WTC11 (cell line): Measurements from ENCODE around the gene APBA1. TPM values are rescaled to one million over a fixed set of nuclear protein-coding genes. Genes with fewer than 3 reads are reported as not detected.

Experiments
- ATAC-seq: fragments of 200-7000 bp; cut with Tn5 transposase; 2 replicates; pipeline ENCODE4 v1.10.0; 2021; ENCODE audit warnings: mild to moderate bottlenecking, moderate library complexity
- CTCF ChIA-PET: fragments of 300-600 bp; sonication (Branson Sonifier 250); formaldehyde crosslinking; loops from one replicate; lab custom pipeline; 2021; ENCODE audit warnings: antibody characterized with exemption; lab: Charles Lee
- POLR2A ChIA-PET: fragments of 350-600 bp; sonication (Branson Sonifier 250); formaldehyde crosslinking; loops from one replicate; lab custom pipeline; 2021; ENCODE audit warnings: antibody characterized with exemption; lab: Charles Lee
- DNase-seq: peaks from one replicate; pipeline ENCODE4 v3.0.0; 2021; ENCODE audit warnings: low spot score
- H3K27ac Mint-ChIP-seq: 2 replicates; pipeline ENCODE4 v1.8.0; 2021; ENCODE audit warnings: mixed read lengths
- H3K27me3 Mint-ChIP-seq: 2 replicates; pipeline ENCODE4 v1.8.0; 2021; ENCODE audit warnings: low read depth, mild to moderate bottlenecking, moderate library complexity, mixed read lengths
- H3K36me3 Mint-ChIP-seq: 2 replicates; pipeline ENCODE4 v1.8.0; 2021; ENCODE audit warnings: mixed read lengths
- H3K4me1 Mint-ChIP-seq: 2 replicates; pipeline ENCODE4 v1.8.0; 2022; ENCODE audit warnings: mixed read lengths
- H3K4me3 Mint-ChIP-seq: 2 replicates; pipeline ENCODE4 v1.8.0; 2021; ENCODE audit warnings: mild to moderate bottlenecking, moderate library complexity, mixed read lengths
- H3K9me3 Mint-ChIP-seq: 2 replicates; pipeline ENCODE4 v1.8.0; 2021; ENCODE audit warnings: mixed read lengths
- CREB1 ChIP-seq: sonication (generic); formaldehyde crosslinking; IDR thresholded peaks from 2 replicates; pipeline ENCODE4 v1.8.0; 2023; ENCODE audit warnings: mild to moderate bottlenecking, missing genetic modification reagents
- EMX1 ChIP-seq: fragments of 250-450 bp; sonication (Bioruptor Pico); IDR thresholded peaks from 2 replicates; pipeline ENCODE4 v1.8.0; 2021; ENCODE audit warnings: mild to moderate bottlenecking
- FOXJ3 ChIP-seq: sonication (generic); formaldehyde crosslinking; IDR thresholded peaks from 2 replicates; pipeline ENCODE4 v1.9.0; 2021; ENCODE audit warnings: missing genetic modification reagents, mild to moderate bottlenecking, borderline replicate concordance
- GTF2I ChIP-seq: fragments of 250-450 bp; sonication (Bioruptor Pico); conservative IDR thresholded peaks from 2 replicates; pipeline ENCODE4 v1.4.0; 2021; ENCODE audit warnings: mild to moderate bottlenecking
- JAZF1 ChIP-seq: fragments of 250-450 bp; sonication (Bioruptor Pico); IDR thresholded peaks from 2 replicates; pipeline ENCODE4 v1.9.0; 2021; ENCODE audit warnings: moderate library complexity, mild to moderate bottlenecking, inconsistent platforms
- NR1H2 ChIP-seq: sonication (generic); formaldehyde crosslinking; IDR thresholded peaks from 2 replicates; pipeline ENCODE4 v1.9.0; 2021; ENCODE audit warnings: mild to moderate bottlenecking, moderate library complexity, missing genetic modification reagents
- NR2C2 ChIP-seq: sonication (generic); formaldehyde crosslinking; IDR thresholded peaks from 2 replicates; pipeline ENCODE4 v1.8.0; 2022; ENCODE audit warnings: mild to moderate bottlenecking, missing genetic modification reagents
- TCF7 ChIP-seq: sonication (generic); formaldehyde crosslinking; IDR thresholded peaks from 2 replicates; pipeline ENCODE4 v1.8.0; 2022; ENCODE audit warnings: mild to moderate bottlenecking, low read depth, missing genetic modification reagents, moderate library complexity
- ZBTB21 ChIP-seq: sonication (generic); formaldehyde crosslinking; IDR thresholded peaks from 2 replicates; pipeline ENCODE4 v1.8.1; 2023; ENCODE audit warnings: mild to moderate bottlenecking, missing genetic modification reagents, borderline replicate concordance
- ZNF138 ChIP-seq: sonication (generic); formaldehyde crosslinking; conservative IDR thresholded peaks from 2 replicates; pipeline ENCODE4 v1.8.1; 2022; ENCODE audit warnings: mild to moderate bottlenecking, moderate library complexity, missing genetic modification reagents
- ZNF317 ChIP-seq: sonication (generic); formaldehyde crosslinking; IDR thresholded peaks from 2 replicates; pipeline ENCODE4 v1.8.1; 2023; ENCODE audit warnings: low read depth, mild to moderate bottlenecking, moderate library complexity, missing genetic modification reagents, borderline replicate concordance
- ZNF396 ChIP-seq: fragments of 250-450 bp; sonication (Bioruptor Pico); IDR thresholded peaks from 2 replicates; pipeline ENCODE4 v1.8.0; 2021; ENCODE audit warnings: mild to moderate bottlenecking, moderate library complexity, borderline replicate concordance
- ZNF423 ChIP-seq: fragments of 250-450 bp; sonication (Bioruptor Pico); IDR thresholded peaks from 2 replicates; pipeline ENCODE4 v2.1.2; 2022; ENCODE audit warnings: mild to moderate bottlenecking, moderate library complexity
- ZNF671 ChIP-seq: fragments of 250-450 bp; sonication (Bioruptor Pico); IDR thresholded peaks from 2 replicates; pipeline ENCODE4 v1.8.0; 2021; ENCODE audit warnings: mild to moderate bottlenecking
- total RNA-seq: library from RNA; stranded (reverse); gene quantifications from 3 replicates; pipeline ENCODE4 v1.2.3, GENCODE V29; 2021
- TF ChIP-seq, protein P1 (sequence below): fragments of 250-450 bp; sonication (Bioruptor Pico); IDR thresholded peaks from 2 replicates; pipeline ENCODE4 v1.9.0; 2021; ENCODE audit warnings: moderate library complexity, mild to moderate bottlenecking, inconsistent platforms, borderline replicate concordance
- TF ChIP-seq, protein P2 (sequence below): sonication (generic); formaldehyde crosslinking; IDR thresholded peaks from 2 replicates; pipeline ENCODE4 v1.8.1; 2022; ENCODE audit warnings: mild to moderate bottlenecking, missing genetic modification reagents, moderate library complexity, borderline replicate concordance
- TF ChIP-seq, protein P3 (sequence below): sonication (generic); formaldehyde crosslinking; IDR thresholded peaks from 2 replicates; pipeline ENCODE4 v1.8.0; 2023; ENCODE audit warnings: mild to moderate bottlenecking, missing genetic modification reagents
- TF ChIP-seq, protein P4 (sequence below): fragments of 250-450 bp; sonication (Bioruptor Pico); IDR thresholded peaks from 2 replicates; pipeline ENCODE4 v1.9.0; 2021; ENCODE audit warnings: mild to moderate bottlenecking
- TF ChIP-seq, protein P5 (sequence below): sonication (generic); formaldehyde crosslinking; conservative IDR thresholded peaks from 2 replicates; pipeline ENCODE4 v1.8.1; 2022; ENCODE audit warnings: mild to moderate bottlenecking, missing genetic modification reagents
- TF ChIP-seq, protein P6 (sequence below): sonication (generic); formaldehyde crosslinking; conservative IDR thresholded peaks from 2 replicates; pipeline ENCODE4 v1.8.1; 2023; ENCODE audit warnings: mild to moderate bottlenecking, low read depth, missing genetic modification reagents, moderate library complexity

Gene APBA1
- total RNA-seq, 1 experiment from 2014 or later, result 0.94 TPM

DNA sequence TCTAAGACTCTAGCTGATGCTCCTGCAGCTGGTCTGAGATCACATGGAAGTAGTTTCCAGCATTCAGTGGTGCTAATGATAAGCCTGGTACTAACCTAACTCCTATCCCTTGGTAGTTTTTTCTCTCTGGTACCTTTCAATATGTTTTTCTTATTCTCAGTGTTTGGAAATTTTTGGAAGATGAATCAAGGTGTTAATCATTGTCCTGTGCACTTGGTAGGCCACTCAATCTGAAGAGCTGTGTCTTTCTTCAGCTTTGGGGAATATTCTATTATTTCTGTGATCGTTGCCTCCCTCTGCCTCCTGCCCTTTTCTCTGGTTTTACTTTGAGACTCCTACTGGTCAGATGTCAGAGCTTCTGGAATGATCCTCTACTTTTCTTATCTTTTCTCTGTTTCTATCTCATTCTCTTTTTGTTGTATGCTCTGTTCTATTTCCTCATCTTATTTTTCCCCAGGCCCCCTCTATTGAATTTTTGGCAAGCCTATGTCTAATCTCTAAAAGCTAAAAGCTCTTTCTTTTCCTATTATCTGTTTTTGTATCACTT lies 136.8 kb downstream of the APBA1 start:
- DNase-seq, result no peak
- no peak overlapping the region for H3K4me3 Mint-ChIP-seq
- H3K27me3 Mint-ChIP-seq, result no peaks in the 10 kb centered on the region
- CTCF ChIA-PET, result interaction anchor here (0.8 to 2.2 kb wide), 4 partner anchors 11 to 137 kb away, joined by 3 to 13 read pairs (median 4); partner anchors contain the start of gene APBA1
- peaks cover 3% of the 10 kb centered on the region; the same call in 1 of the 2 replicates for H3K4me1 Mint-ChIP-seq
- 0 out of 2 replicates have a peak, but pooled peaks cover under 1% of the 10 kb centered on the region for H3K9me3 Mint-ChIP-seq
- no peak overlapping the region for H3K27ac Mint-ChIP-seq
- no peak; the same call in 1 of the 2 replicates for ATAC-seq
- no peaks in the 10 kb centered on the region for H3K36me3 Mint-ChIP-seq
- TF ChIP-seq, protein P1, sequence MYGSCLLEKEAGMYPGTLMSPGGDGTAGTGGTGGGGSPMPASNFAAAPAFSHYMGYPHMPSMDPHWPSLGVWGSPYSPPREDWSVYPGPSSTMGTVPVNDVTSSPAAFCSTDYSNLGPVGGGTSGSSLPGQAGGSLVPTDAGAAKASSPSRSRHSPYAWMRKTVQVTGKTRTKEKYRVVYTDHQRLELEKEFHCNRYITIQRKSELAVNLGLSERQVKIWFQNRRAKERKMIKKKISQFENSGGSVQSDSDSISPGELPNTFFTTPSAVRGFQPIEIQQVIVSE (CRISPR knock-in tag), result no peak
- TF ChIP-seq, all 79 proteins: peak for 0
- POLR2A ChIA-PET, result no interaction called here

DNA sequence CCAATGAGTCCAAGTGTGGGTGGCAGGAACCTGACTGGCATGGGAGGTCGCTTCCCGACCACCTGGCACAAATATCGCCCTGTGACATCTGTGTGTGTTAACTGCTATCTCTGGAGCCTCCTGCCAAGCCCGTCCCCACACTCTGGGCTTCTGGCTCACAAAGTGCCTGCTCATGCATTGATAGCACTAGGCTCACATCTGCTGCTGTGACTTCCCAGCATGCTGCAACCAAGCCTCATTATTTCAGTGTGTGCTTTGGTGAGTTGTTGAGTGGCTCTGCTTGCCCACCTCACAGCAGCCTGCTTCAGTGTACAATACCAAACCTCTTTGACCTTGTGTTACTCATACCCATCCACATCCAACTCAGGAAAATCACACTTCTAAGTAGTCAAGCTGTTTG lies 139.8 kb downstream of the APBA1 start:
- ChIA-PET CTCF (no interaction called here), POLR2A (no interaction called here)
- Mint-ChIP-seq H3K27me3 (no peaks in the 10 kb centered on the region), H3K4me1 (peaks cover 3% of the 10 kb centered on the region; the same call in 1 of the 2 replicates), H3K9me3 (peaks cover 3% of the 10 kb centered on the region; the same call in 1 of the 2 replicates), H3K36me3 (no peaks in the 10 kb centered on the region), H3K27ac (no peak overlapping the region), H3K4me3 (no peak overlapping the region)
- TF ChIP-seq GTF2I (CRISPR knock-in tag), result no peak
- TF ChIP-seq JAZF1 (CRISPR knock-in tag), result no peak
- no peak for TF ChIP-seq ZNF671 (CRISPR knock-in tag)
- no peak for TF ChIP-seq ZNF423
- TF ChIP-seq ZNF396 (CRISPR knock-in tag), result no peak
- TF ChIP-seq, protein P2, sequence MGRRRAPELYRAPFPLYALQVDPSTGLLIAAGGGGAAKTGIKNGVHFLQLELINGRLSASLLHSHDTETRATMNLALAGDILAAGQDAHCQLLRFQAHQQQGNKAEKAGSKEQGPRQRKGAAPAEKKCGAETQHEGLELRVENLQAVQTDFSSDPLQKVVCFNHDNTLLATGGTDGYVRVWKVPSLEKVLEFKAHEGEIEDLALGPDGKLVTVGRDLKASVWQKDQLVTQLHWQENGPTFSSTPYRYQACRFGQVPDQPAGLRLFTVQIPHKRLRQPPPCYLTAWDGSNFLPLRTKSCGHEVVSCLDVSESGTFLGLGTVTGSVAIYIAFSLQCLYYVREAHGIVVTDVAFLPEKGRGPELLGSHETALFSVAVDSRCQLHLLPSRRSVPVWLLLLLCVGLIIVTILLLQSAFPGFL (CRISPR knock-in tag), result no peak
- TF ChIP-seq NR1H2, result no peak
- no peak for TF ChIP-seq CREB1 (CRISPR knock-in tag)
- TF ChIP-seq ZNF138 (CRISPR knock-in tag), result no peak
- no peak for ATAC-seq
- no peak for DNase-seq

DNA sequence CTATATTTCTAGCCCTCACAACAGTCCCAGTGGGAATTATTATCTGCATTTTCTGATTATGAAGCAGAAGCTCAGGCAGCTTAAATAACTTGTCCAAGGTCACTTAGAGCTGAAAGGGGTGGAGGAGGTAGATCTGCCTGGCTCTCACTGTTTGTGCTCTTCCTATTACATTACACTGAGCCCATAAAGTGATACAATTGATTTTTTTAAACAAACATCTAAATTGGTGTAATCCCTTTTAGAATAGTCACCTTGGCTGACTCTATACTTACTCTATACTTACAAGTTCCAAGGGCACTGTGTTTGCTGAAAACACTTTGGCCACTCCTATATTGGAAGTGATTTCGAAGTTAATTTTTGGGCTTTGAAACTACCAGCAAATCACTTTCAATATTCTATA lies 144.7 kb downstream of the APBA1 start:
- CTCF ChIA-PET, result no interaction called here
- DNase-seq, result no peak
- no peak overlapping the region for H3K4me3 Mint-ChIP-seq
- no peaks in the 10 kb centered on the region for H3K36me3 Mint-ChIP-seq
- peaks cover 20% of the 10 kb centered on the region for H3K9me3 Mint-ChIP-seq
- H3K27ac Mint-ChIP-seq, result no peak overlapping the region
- H3K4me1 Mint-ChIP-seq, result no peaks in the 10 kb centered on the region
- no peak for ATAC-seq
- H3K27me3 Mint-ChIP-seq, result no peaks in the 10 kb centered on the region; the same call in 1 of the 2 replicates
- POLR2A ChIA-PET, result no interaction called here
- TF ChIP-seq NR2C2 (CRISPR knock-in tag) (no peak), TCF7 (no peak), FOXJ3 (CRISPR knock-in tag) (no peak), JAZF1 (CRISPR knock-in tag) (no peak), ZNF317 (CRISPR knock-in tag) (no peak), ZBTB21 (CRISPR knock-in tag) (no peak), NR1H2 (no peak), EMX1 (CRISPR knock-in tag) (no peak)
- TF ChIP-seq, protein P3, sequence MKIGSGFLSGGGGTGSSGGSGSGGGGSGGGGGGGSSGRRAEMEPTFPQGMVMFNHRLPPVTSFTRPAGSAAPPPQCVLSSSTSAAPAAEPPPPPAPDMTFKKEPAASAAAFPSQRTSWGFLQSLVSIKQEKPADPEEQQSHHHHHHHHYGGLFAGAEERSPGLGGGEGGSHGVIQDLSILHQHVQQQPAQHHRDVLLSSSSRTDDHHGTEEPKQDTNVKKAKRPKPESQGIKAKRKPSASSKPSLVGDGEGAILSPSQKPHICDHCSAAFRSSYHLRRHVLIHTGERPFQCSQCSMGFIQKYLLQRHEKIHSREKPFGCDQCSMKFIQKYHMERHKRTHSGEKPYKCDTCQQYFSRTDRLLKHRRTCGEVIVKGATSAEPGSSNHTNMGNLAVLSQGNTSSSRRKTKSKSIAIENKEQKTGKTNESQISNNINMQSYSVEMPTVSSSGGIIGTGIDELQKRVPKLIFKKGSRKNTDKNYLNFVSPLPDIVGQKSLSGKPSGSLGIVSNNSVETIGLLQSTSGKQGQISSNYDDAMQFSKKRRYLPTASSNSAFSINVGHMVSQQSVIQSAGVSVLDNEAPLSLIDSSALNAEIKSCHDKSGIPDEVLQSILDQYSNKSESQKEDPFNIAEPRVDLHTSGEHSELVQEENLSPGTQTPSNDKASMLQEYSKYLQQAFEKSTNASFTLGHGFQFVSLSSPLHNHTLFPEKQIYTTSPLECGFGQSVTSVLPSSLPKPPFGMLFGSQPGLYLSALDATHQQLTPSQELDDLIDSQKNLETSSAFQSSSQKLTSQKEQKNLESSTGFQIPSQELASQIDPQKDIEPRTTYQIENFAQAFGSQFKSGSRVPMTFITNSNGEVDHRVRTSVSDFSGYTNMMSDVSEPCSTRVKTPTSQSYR (CRISPR knock-in tag), result no peak
- TF ChIP-seq, protein P4, sequence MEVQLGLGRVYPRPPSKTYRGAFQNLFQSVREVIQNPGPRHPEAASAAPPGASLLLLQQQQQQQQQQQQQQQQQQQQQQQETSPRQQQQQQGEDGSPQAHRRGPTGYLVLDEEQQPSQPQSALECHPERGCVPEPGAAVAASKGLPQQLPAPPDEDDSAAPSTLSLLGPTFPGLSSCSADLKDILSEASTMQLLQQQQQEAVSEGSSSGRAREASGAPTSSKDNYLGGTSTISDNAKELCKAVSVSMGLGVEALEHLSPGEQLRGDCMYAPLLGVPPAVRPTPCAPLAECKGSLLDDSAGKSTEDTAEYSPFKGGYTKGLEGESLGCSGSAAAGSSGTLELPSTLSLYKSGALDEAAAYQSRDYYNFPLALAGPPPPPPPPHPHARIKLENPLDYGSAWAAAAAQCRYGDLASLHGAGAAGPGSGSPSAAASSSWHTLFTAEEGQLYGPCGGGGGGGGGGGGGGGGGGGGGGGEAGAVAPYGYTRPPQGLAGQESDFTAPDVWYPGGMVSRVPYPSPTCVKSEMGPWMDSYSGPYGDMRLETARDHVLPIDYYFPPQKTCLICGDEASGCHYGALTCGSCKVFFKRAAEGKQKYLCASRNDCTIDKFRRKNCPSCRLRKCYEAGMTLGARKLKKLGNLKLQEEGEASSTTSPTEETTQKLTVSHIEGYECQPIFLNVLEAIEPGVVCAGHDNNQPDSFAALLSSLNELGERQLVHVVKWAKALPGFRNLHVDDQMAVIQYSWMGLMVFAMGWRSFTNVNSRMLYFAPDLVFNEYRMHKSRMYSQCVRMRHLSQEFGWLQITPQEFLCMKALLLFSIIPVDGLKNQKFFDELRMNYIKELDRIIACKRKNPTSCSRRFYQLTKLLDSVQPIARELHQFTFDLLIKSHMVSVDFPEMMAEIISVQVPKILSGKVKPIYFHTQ (CRISPR knock-in tag), result no peak
- TF ChIP-seq, protein P5, sequence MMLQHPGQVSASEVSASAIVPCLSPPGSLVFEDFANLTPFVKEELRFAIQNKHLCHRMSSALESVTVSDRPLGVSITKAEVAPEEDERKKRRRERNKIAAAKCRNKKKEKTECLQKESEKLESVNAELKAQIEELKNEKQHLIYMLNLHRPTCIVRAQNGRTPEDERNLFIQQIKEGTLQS (CRISPR knock-in tag), result no peak
- TF ChIP-seq, protein P6, sequence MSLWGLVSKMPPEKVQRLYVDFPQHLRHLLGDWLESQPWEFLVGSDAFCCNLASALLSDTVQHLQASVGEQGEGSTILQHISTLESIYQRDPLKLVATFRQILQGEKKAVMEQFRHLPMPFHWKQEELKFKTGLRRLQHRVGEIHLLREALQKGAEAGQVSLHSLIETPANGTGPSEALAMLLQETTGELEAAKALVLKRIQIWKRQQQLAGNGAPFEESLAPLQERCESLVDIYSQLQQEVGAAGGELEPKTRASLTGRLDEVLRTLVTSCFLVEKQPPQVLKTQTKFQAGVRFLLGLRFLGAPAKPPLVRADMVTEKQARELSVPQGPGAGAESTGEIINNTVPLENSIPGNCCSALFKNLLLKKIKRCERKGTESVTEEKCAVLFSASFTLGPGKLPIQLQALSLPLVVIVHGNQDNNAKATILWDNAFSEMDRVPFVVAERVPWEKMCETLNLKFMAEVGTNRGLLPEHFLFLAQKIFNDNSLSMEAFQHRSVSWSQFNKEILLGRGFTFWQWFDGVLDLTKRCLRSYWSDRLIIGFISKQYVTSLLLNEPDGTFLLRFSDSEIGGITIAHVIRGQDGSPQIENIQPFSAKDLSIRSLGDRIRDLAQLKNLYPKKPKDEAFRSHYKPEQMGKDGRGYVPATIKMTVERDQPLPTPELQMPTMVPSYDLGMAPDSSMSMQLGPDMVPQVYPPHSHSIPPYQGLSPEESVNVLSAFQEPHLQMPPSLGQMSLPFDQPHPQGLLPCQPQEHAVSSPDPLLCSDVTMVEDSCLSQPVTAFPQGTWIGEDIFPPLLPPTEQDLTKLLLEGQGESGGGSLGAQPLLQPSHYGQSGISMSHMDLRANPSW, result no peak
